ES-I3 (cell line): ENCODE data around the gene OR56B4.
"Not testable (repeated sequence)": the region's sequence is repeated elsewhere in the genome, so short reads cannot be mapped to it uniquely, and the experiment has no call there.

ENCODE experiments used
- H3K36me3 ChIP-seq: 2 replicates; pipeline ENCODE4 v1.6.1; 2013; ENCODE audit warnings: mild to moderate bottlenecking, low read length, control low read depth, moderate library complexity; ENCODE audit not compliant: insufficient read depth
- H3K4me1 ChIP-seq: 2 replicates; pipeline ENCODE4 v1.6.1; 2013; ENCODE audit warnings: mild to moderate bottlenecking, control low read depth, low read length; ENCODE audit not compliant: insufficient read depth
- H3K9ac ChIP-seq: 2 replicates; pipeline ENCODE4 v1.6.1; 2013; ENCODE audit warnings: low read depth, mild to moderate bottlenecking, low read length, moderate library complexity
- H3K9me3 ChIP-seq: 2 replicates; pipeline ENCODE4 v1.6.1; 2013; ENCODE audit warnings: mild to moderate bottlenecking, low read length, moderate library complexity; ENCODE audit not compliant: control insufficient read depth, insufficient read depth

The OR56B4 gene, protein sequence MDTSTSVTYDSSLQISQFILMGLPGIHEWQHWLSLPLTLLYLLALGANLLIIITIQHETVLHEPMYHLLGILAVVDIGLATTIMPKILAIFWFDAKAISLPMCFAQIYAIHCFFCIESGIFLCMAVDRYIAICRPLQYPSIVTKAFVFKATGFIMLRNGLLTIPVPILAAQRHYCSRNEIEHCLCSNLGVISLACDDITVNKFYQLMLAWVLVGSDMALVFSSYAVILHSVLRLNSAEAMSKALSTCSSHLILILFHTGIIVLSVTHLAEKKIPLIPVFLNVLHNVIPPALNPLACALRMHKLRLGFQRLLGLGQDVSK

GRCh38 chr11:6107384-6107783, at the start of gene OR56B4:
TSS of gene OR56B4 (plus strand) at chr11:6107684. CDS start at chr11:6107779, 95 bp downstream.
- not testable (repeated sequence) for H3K36me3 ChIP-seq, H3K4me1 ChIP-seq, H3K9me3 ChIP-seq, H3K9ac ChIP-seq

DNA sequence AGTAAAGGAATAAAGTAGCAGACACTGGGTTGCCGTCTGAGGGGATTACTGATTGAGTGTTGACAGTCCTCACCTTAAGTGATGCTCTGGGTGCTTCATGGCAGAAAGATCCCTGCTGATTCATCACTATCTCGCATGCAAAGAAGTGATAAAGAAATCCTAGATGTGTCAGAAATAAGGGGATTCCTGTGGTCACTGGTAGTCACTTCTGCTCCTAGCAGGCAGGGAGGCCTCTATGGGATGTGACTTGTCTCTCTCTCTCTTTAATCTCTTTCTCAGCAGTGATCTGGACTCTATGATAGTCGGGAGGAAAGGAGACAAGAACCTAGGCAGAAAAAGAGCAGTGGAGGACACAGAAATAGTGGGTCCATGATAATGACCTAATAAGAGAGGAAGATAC, 46.0 kb upstream of the OR56B4 start:
- Histone ChIP-seq H3K36me3 (no peaks in the 10 kb centered on the region), H3K4me1 (no peaks in the 10 kb centered on the region), H3K9me3 (no peaks in the 10 kb centered on the region), H3K9ac (no peak overlapping the region)

- Histone ChIP-seq H3K9ac (no peak overlapping the region), H3K36me3 (no peaks in the 10 kb centered on the region), H3K9me3 (no peaks in the 10 kb centered on the region), H3K4me1 (no peaks in the 10 kb centered on the region)
Observed at GRCh38 chr11:6062691-6063358, 44.7 kb upstream of the OR56B4 start.

DNA sequence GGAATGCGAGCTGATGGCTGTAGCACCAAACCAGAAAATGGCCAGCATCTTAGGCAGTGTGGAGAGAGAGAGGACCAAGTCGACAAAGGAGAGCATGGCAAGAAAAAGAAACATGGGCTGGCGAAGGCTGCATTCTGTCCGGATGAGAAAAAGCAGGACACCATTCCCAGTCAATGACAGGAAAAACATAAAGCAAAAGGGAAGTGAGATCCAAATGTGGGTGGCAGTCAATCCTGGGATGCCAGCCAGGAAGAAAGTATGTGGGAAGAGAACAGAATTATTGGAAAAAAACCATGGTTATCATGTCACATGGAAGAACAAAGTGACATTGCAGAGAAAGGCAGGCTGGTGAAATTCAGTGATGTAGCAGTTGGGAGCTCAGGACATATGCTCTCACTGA, 40.0 kb upstream of the OR56B4 start:
- no peaks in the 10 kb centered on the region for H3K36me3 ChIP-seq
- H3K4me1 ChIP-seq: peaks cover 15% of the 10 kb centered on the region
- H3K9ac ChIP-seq: no peak overlapping the region
- H3K9me3 ChIP-seq: no peaks in the 10 kb centered on the region

DNA sequence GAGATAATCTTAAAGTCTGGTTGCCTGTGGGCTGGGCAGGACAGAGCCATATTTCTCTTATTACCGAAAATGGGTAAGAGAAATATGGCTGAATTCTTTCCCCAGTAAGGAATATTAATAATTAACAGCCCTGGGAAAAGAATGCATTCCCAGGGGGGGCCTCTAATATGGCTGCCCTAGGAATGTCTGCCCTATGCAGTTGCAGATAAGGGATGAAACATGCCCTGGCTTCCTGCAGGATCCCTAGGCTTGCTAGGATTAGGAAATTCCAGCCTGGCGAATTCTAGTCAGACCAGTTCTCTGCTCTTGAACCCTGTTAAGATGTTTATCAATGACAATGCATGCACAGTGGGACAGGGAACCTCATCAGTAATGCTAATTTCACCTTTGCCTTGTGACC, 31.0 kb upstream of the OR56B4 start:
- H3K9ac ChIP-seq, H3K4me1 ChIP-seq, H3K36me3 ChIP-seq, H3K9me3 ChIP-seq: not testable (repeated sequence)

- Histone ChIP-seq H3K36me3 (no peaks in the 10 kb centered on the region), H3K9ac (no peak overlapping the region), H3K9me3 (peaks cover 6% of the 10 kb centered on the region), H3K4me1 (peaks cover 4% of the 10 kb centered on the region; the same call in 1 of the 2 replicates)
Observed at GRCh38 chr11:6077723-6078122, 29.8 kb upstream of the OR56B4 start.

GRCh38 chr11:6079463-6079862, 28.0 kb upstream of the OR56B4 start:
- Histone ChIP-seq H3K9ac (no peak overlapping the region), H3K36me3 (no peaks in the 10 kb centered on the region), H3K4me1 (peaks cover 4% of the 10 kb centered on the region; the same call in 1 of the 2 replicates), H3K9me3 (peaks cover 6% of the 10 kb centered on the region)

- Histone ChIP-seq H3K9ac (no peak overlapping the region), H3K4me1 (peaks cover 1% of the 10 kb centered on the region; the same call in 1 of the 2 replicates), H3K9me3 (no peaks in the 10 kb centered on the region), H3K36me3 (no peaks in the 10 kb centered on the region)
Observed at GRCh38 chr11:6083129-6083528, 24.4 kb upstream of the OR56B4 start.

DNA sequence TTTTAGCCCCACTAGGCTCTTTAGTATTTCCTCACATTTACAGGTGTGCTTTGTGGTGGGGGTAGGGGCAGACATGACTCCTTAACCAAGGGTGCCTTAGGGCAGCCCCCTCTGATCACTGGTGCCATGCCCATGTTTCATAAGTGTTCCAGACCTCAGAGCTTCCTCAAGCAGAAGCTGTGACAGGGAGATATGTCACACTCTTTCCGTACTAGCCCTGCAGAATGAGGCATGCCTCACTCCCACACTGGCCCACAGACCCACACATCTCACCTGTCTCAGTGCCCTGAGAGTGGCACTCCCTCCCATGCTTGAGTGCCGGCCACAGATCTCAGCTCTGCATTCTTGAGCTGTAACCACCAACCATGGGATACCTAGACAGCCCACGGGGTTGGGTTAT, 22.9 kb upstream of the OR56B4 start:
- H3K4me1 ChIP-seq: no peaks in the 10 kb centered on the region
- H3K36me3 ChIP-seq: no peaks in the 10 kb centered on the region
- H3K9me3 ChIP-seq: no peaks in the 10 kb centered on the region

DNA sequence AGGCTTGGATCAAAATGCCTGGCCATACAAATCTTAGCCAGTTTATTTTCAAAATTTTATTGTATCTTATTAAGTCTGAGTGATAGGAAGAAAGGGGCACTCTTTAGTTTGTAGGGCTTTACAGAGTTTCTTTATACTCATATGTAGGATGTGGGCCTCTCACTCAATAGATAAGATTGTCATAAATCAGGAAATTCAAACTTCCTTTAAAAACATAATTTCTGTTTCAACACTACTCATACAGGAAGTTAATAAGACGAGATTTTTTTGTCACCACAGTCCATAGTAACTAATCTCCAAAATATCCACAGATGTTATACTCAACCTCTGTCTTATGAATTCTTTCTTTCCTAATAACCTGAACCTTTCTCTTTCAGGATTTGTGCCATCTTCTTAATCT, 13.3 kb upstream of the OR56B4 start:
- Histone ChIP-seq H3K9me3 (no peaks in the 10 kb centered on the region), H3K9ac (no peak overlapping the region), H3K4me1 (no peaks in the 10 kb centered on the region), H3K36me3 (no peaks in the 10 kb centered on the region)

More for the DNA sequence above, 22.9 kb upstream of the OR56B4 start:
- no peak overlapping the region for H3K9ac ChIP-seq

GRCh38 chr11:6095798-6096197, 11.7 kb upstream of the OR56B4 start:
- H3K9me3 ChIP-seq: no peaks in the 10 kb centered on the region
- H3K36me3 ChIP-seq: no peaks in the 10 kb centered on the region
- H3K4me1 ChIP-seq: no peaks in the 10 kb centered on the region
- H3K9ac ChIP-seq: no peak overlapping the region

GRCh38 chr11:6096417-6096816, 11.1 kb upstream of the OR56B4 start:
- no peaks in the 10 kb centered on the region for H3K36me3 ChIP-seq
- no peak overlapping the region for H3K9ac ChIP-seq
- no peaks in the 10 kb centered on the region for H3K9me3 ChIP-seq
- no peaks in the 10 kb centered on the region for H3K4me1 ChIP-seq

DNA sequence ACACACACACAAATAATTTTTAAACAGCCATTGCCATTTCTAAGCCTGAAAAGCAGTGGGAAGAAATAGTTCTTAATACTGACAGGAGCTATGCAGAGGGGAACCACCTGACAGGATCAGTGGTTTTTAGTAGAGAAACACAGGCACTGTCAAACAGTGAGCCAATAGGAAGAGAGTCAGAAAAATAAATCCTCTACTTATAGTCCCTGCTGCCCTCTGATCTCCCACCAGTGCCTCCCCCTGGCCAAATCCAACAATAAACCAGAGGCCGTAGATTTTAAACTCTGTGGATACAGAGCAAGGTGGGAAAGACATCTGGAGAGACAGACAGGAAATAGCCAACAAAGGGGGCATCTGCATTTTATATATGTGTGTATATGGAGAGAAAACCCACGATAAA, 7.9 kb upstream of the OR56B4 start:
- no peaks in the 10 kb centered on the region for H3K9me3 ChIP-seq
- no peak overlapping the region for H3K9ac ChIP-seq
- H3K4me1 ChIP-seq: no peaks in the 10 kb centered on the region
- no peaks in the 10 kb centered on the region for H3K36me3 ChIP-seq

DNA sequence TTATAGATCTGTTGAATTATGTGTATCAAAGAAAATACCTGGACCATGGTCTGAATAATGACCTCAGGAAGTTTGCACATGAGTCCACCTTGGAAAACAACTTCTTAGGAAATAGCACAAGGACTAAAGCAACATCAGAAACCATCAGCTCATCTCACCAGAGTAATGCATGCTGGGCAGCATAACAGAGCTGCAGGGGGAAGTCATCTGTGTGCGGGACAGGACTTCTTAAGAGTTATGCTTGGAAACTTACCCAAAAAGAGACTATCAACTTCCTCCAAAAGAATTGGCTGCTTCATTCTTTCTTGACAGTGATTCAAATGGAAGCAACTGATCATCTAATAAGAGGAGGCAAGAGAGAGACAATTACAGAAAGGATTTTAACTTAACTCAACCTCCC, 2.5 kb downstream of the OR56B4 start:
- H3K36me3 ChIP-seq: no peaks in the 10 kb centered on the region
- no peaks in the 10 kb centered on the region for H3K4me1 ChIP-seq
- H3K9ac ChIP-seq: no peak overlapping the region
- no peaks in the 10 kb centered on the region for H3K9me3 ChIP-seq

DNA sequence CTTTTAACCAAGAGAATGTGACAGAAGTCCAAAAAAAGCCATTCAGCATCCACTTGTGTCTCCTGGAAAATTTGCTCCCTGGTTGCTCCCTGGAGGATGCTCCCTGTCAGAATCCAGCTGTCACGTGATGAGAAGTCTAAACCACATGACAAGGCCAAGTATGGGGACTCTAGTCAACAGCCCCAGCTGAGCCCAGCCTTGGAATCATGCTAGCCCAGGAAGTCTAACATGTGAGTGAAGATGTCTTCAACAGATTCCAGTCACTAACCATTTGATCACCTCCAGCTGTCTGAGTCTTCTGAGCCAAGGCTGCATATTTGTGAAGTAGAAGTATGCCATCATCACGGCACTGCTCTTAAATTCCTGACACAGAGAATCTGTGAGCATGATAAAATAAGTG, 4.2 kb downstream of the OR56B4 start:
- H3K9me3 ChIP-seq: no peaks in the 10 kb centered on the region
- H3K36me3 ChIP-seq: no peaks in the 10 kb centered on the region
- H3K4me1 ChIP-seq: no peaks in the 10 kb centered on the region
- no peak overlapping the region for H3K9ac ChIP-seq
